ENCODE results near the gene CCR7. TPM values are rescaled to one million over a fixed set of nuclear protein-coding genes. Genes with fewer than 3 reads are reported as not detected.

CCR7 gene
- total and polyA plus RNA-seq, 2 donors (not counting 1 experiment from before 2014, with no cell fraction given), result 116 to 481 TPM

GRCh38 chr17:40561294-40561870 lies 3.9 kb downstream of the CCR7 start:
- Mint-ChIP-seq H3K9me3 (ENCODE audit: insufficient read depth) (no peaks in the 10 kb centered on the region), H3K27ac (peak overlapping the region; percentile 94), H3K27me3 (no peaks in the 10 kb centered on the region), H3K4me3 (peak overlapping the region; percentile 92), H3K4me1 (peaks cover 75% of the 10 kb centered on the region)
- Histone ChIP-seq H3K4me2 (replicated peaks; ENCODE audit: low read depth, low read length, poor library complexity, severe bottlenecking) (peak overlapping the region; percentile 88), H3K4me3 (ENCODE audit: control extremely low read depth in 1 of 5, extremely low read depth in 1 of 5, insufficient read depth in 1 of 5, low read depth in 2 of 5, low read length in 4 of 5) (peak overlapping the region; percentile 63 to 90 (median 83)), H3K36me3 (replicated peaks in 1 of 2; ENCODE audit: control extremely low read depth in 1 of 2, control insufficient read depth in 1 of 2, extremely low read depth in 1 of 2, insufficient read depth in 2 of 2, low read length in 1 of 2) (peaks cover 0 to 47% of the 10 kb centered on the region in 2 experiments), H4K20me1 (ENCODE audit: control insufficient read depth, insufficient read depth, low read length, poor library complexity, severe bottlenecking) (peaks cover 34% of the 10 kb centered on the region), H3K27me3 (replicated peaks in 1 of 4; ENCODE audit: control extremely low read depth in 1 of 4, control insufficient read depth in 3 of 4, insufficient read depth in 4 of 4, low read length in 3 of 4) (no peaks in the 10 kb centered on the region), H3K79me2 (ENCODE audit: control insufficient read depth, insufficient read depth, low read length) (peaks cover 94% of the 10 kb centered on the region), H3K9me3 (ENCODE audit: control extremely low read depth in 1 of 3, control insufficient read depth in 2 of 3, insufficient read depth in 1 of 3, low read length in 2 of 3) (no peaks in the 10 kb centered on the region), H2AFZ (ENCODE audit: insufficient read depth, low read depth, low read length, poor library complexity, severe bottlenecking) (no peak overlapping the region), H3K9ac (ENCODE audit: low read length) (peak overlapping the region; percentile 99), H3K27ac (ENCODE audit: low read length in 2 of 2) (peak overlapping the region; percentile 90 to 98), H3K4me1 (ENCODE audit: control insufficient read depth in 2 of 2, insufficient read depth in 2 of 2, low read length in 2 of 2) (peaks cover 77 to 99% of the 10 kb centered on the region in 2 donors)
- WGBS (ENCODE audit: insufficient coverage), result 86% methylated on average over 1 of the region's 3 CpGs
- DNase-seq (no peak), ATAC-seq (ENCODE audit: low read depth) (no peak)
- POLR2A ChIA-PET, result interaction anchor here (0.7 to 7.3 kb wide), 12 partner anchors 10 to 1105 kb away, joined by 3 to 132 read pairs (median 8); partner anchors contain the start of gene TOP2A
- TF ChIP-seq CTCF (IDR thresholded peaks at IDR 0.05), result no peak
- TF ChIP-seq EZH2 (IDR thresholded peaks at IDR 0.05; ENCODE audit: borderline replicate concordance, insufficient read depth, low read depth, low read length, poor library complexity, severe bottlenecking), result no peak
- CTCF ChIA-PET, result interaction anchor here (0.7 to 25.2 kb wide), 33 partner anchors 9 to 1135 kb away, joined by 3 to 634 read pairs (median 7); partner anchors contain the start of genes IGFBP4 and TOP2A
- intact Hi-C loops (cut with micrococcal nuclease), result loop anchor here (1.0 to 10.0 kb wide), 8 partner anchors 8 to 1106 kb away; no protein-coding TSS in a partner anchor
